IMR-90 (cell line): ENCODE measurements around the gene FERMT3. TPM values are rescaled to one million over a fixed set of nuclear protein-coding genes. Genes with fewer than 3 reads are reported as not detected.

Experiments used
- ATAC-seq: fragments of 200-7000 bp; cut with Tn5 transposase; 2 replicates; pipeline ENCODE4 v1.9.1; 2020; ENCODE audit warnings: low read depth, mild to moderate bottlenecking, moderate library complexity
- BruUV-seq: library from RNA; stranded (reverse); fragments of 400-500 nt; replicated peaks from 2 replicates; lab custom pipeline; 2021; lab: Mats Ljungman, UMichigan
- CTCF ChIA-PET: fragments of 300-600 bp; formaldehyde crosslinking; extraction: SDS; loops from one replicate; lab custom pipeline; 2021; ENCODE audit warnings: antibody characterized with exemption; lab: Yijun Ruan, JAX
- POLR2A ChIA-PET: fragments of 300-600 bp; sonication (Branson Sonifier 250); formaldehyde crosslinking; loops from one replicate; lab custom pipeline; 2022; ENCODE audit warnings: antibody characterized with exemption; ENCODE audit not compliant: unreplicated experiment; lab: Charles Lee
- DNase-seq: peaks from one replicate; pipeline ENCODE4 v3.0.0; 2013
- H2AFZ ChIP-seq: replicated peaks from 2 replicates; pipeline ENCODE3; 2013; ENCODE audit warnings: low read length, mild to moderate bottlenecking; ENCODE audit not compliant: poor library complexity
- H2AK5ac ChIP-seq: 2 replicates; pipeline ENCODE4 v1.6.1; 2013; ENCODE audit warnings: low read depth, low read length, inconsistent platforms
- H2AK9ac ChIP-seq: replicated peaks from 2 replicates; pipeline ENCODE3; 2013; ENCODE audit warnings: mild to moderate bottlenecking, low read depth, low read length, moderate library complexity; ENCODE audit not compliant: poor library complexity
- H2BK120ac ChIP-seq: 2 replicates; pipeline ENCODE4 v1.6.1; 2013; ENCODE audit warnings: low read depth, low read length, inconsistent platforms
- H2BK15ac ChIP-seq: 3 replicates; pipeline ENCODE4 v1.6.1; 2013; ENCODE audit warnings: low read depth, low read length, inconsistent platforms
- H2BK20ac ChIP-seq: 2 replicates; pipeline ENCODE4 v1.6.1; 2013; ENCODE audit warnings: low read depth, mild to moderate bottlenecking, inconsistent platforms, low read length, moderate library complexity
- H2BK5ac ChIP-seq: 2 replicates; pipeline ENCODE4 v1.6.1; 2013; ENCODE audit warnings: mild to moderate bottlenecking, low read depth, low read length, inconsistent platforms; ENCODE audit not compliant: poor library complexity, severe bottlenecking
- H3K14ac ChIP-seq: replicated peaks from 2 replicates; pipeline ENCODE4 v1.6.1; 2013; ENCODE audit warnings: low read depth, low read length, inconsistent platforms
- H3K18ac ChIP-seq: 2 replicates; pipeline ENCODE4 v1.6.1; 2013; ENCODE audit warnings: low read depth, low read length, control low read depth
- H3K23ac ChIP-seq: 2 replicates; pipeline ENCODE4 v1.6.1; 2013; ENCODE audit warnings: low read depth, low read length, inconsistent platforms
- H3K27ac ChIP-seq: 2 replicates; pipeline ENCODE4 v1.5.1; 2013; ENCODE audit warnings: mild to moderate bottlenecking, control low read depth, low read length; ENCODE audit not compliant: insufficient read depth
- H3K27me3 ChIP-seq: 2 replicates; pipeline ENCODE4 v1.6.1; 2013; ENCODE audit warnings: low read length; ENCODE audit not compliant: control insufficient read depth, insufficient read depth
- H3K36me3 ChIP-seq: 2 replicates; pipeline ENCODE4 v1.6.1; 2013; ENCODE audit warnings: low read length, mixed read lengths; ENCODE audit not compliant: control insufficient read depth, insufficient read depth
- H3K4ac ChIP-seq: 2 replicates; pipeline ENCODE4 v1.6.1; 2013; ENCODE audit warnings: low read depth, low read length, inconsistent platforms
- H3K4me1 ChIP-seq: 2 replicates; pipeline ENCODE4 v1.6.1; 2013; ENCODE audit warnings: low read length, mixed read lengths; ENCODE audit not compliant: control insufficient read depth, insufficient read depth
- H3K4me2 ChIP-seq: 2 replicates; pipeline ENCODE4 v1.6.1; 2013; ENCODE audit warnings: low read depth, mild to moderate bottlenecking, control low read depth, low read length, moderate library complexity
- H3K4me3 ChIP-seq: 2 replicates; pipeline ENCODE4 v1.5.1; 2013; ENCODE audit warnings: low read depth, mild to moderate bottlenecking, control low read depth, low read length, moderate library complexity; ENCODE audit not compliant: insufficient read depth
- H3K56ac ChIP-seq: 2 replicates; pipeline ENCODE4 v1.6.1; 2013; ENCODE audit warnings: low read length, inconsistent platforms; ENCODE audit not compliant: insufficient read depth; ENCODE audit errors: extremely low read depth
- H3K79me1 ChIP-seq, 2 experiments: 2 replicates each; pipeline ENCODE4 v1.6.1; 2013; ENCODE audit warnings: low read length in 2 of 2, inconsistent platforms in 1 of 2, low read depth in 1 of 2
- H3K9ac ChIP-seq: 2 replicates; pipeline ENCODE4 v1.6.1; 2013; ENCODE audit warnings: low read depth, low read length, control low read depth
- H3K9me1 ChIP-seq: 2 replicates; pipeline ENCODE4 v1.6.1; 2013; ENCODE audit warnings: low read length, inconsistent platforms; ENCODE audit not compliant: insufficient read depth
- H3K9me3 ChIP-seq: 2 replicates; pipeline ENCODE4 v1.6.1; 2013; ENCODE audit warnings: low read length; ENCODE audit not compliant: control insufficient read depth, insufficient read depth
- H4K20me1 ChIP-seq: 2 replicates; pipeline ENCODE4 v1.6.1; 2013; ENCODE audit warnings: low read length, inconsistent platforms; ENCODE audit not compliant: insufficient read depth
- H4K5ac ChIP-seq: 2 replicates; pipeline ENCODE4 v1.6.1; 2013; ENCODE audit warnings: mild to moderate bottlenecking, low read depth, low read length, control low read depth
- H4K8ac ChIP-seq, 2 experiments: 2 replicates each; pipeline ENCODE4 v1.6.1; 2013; ENCODE audit warnings: low read depth in 2 of 2, low read length in 2 of 2, control low read depth in 1 of 2, inconsistent platforms in 1 of 2
- H4K91ac ChIP-seq: 2 replicates; pipeline ENCODE4 v1.6.1; 2013; ENCODE audit warnings: low read depth, low read length, inconsistent platforms; ENCODE audit not compliant: insufficient read depth
- CHD1 ChIP-seq: IDR thresholded peaks from 2 replicates; pipeline ENCODE4 v1.6.1; 2012; ENCODE audit warnings: low read depth, low read length, improper control_type of control experiment
- MAZ ChIP-seq: IDR thresholded peaks from 2 replicates; pipeline ENCODE4 v1.6.1; 2012; ENCODE audit warnings: low read depth, mild to moderate bottlenecking, low read length, improper control_type of control experiment, moderate library complexity, borderline replicate concordance
- WGBS, 2 experiments: methylation state at CpG; one replicate each; pipeline versions ENCODE4 v1.1.5 to v1.1.7; 2013; ENCODE audit warnings: missing lambda C conversion rate in 2 of 2; ENCODE audit not compliant: insufficient read length in 1 of 2; ENCODE audit errors: extremely low coverage in 2 of 2; 5-methylcytosine and 5-hydroxymethylcytosine counted together
- dilution Hi-C: fragments of 300-500 bp; cut with HindIII; formaldehyde crosslinking; loops from one replicate; pipeline ENCODE4 v1.14.3; 2018; ENCODE audit warnings: low sequenced_read_pairs; ENCODE audit not compliant: unreplicated experiment
- in situ Hi-C: fragments of 300-500 bp; cut with MboI; formaldehyde crosslinking; loops from 3 replicates; pipeline ENCODE4 v1.14.3; 2019; ENCODE audit warnings: low sequenced_read_pairs, inconsistent platforms, mixed read lengths
- intact Hi-C: fragments of 100-400 bp; cut with micrococcal nuclease; formaldehyde crosslinking; loops from 2 replicates; pipeline ENCODE4 v1.10.0; 2022
- polyA plus RNA-seq, 3 experiments: library from polyadenylated mRNA; depleted of rRNA; stranded (reverse); fragments of >200 nt; gene quantifications; 2 replicates each; pipeline ENCODE4 v1.2.3, GENCODE V29; 2012; ENCODE audit warnings: low replicate concordance in 1 of 3
- total RNA-seq: library from RNA; depleted of rRNA; stranded (reverse); fragments of >200 nt; gene quantifications from 2 replicates; pipeline ENCODE4 v1.2.3, GENCODE V29; 2012

Gene FERMT3
- total and polyA plus RNA-seq, 2 of the 4 experiments (the other 2 are of a cell fraction), result 0.36 to 2.3 TPM

DNA sequence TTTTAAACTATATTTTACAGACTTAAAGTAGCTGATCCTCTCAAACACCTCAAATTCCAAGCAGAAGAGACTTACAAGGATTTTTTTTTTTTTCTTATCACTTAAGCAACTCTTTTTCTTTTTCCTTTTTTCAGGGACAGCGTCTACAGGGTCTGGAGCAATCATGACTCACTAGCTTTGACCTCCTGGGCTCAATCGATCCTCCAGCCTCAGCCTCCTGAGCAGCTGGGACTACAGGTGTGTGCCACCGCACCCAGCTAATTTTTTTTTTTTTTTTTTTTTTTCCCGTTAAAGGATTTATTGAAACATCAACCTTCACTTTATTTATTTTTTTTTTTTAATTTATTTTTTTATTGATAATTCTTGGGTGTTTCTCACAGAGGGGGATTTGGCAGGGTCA is 36.1 kb upstream of the FERMT3 start:
- H4K8ac ChIP-seq, result no peak overlapping the region
- DNase-seq (no peak), ATAC-seq (no peak)
- H3K27ac ChIP-seq, result no peak overlapping the region
- no peak overlapping the region for H3K56ac ChIP-seq
- H4K91ac ChIP-seq, result no peak overlapping the region
- no TSS peak for BruUV-seq
- no peak overlapping the region for H3K4me2 ChIP-seq
- H2BK20ac ChIP-seq, result no peak overlapping the region
- no peaks in the 10 kb centered on the region for H3K27me3 ChIP-seq
- POLR2A ChIA-PET, result no interaction called here
- no peaks in the 10 kb centered on the region for H3K36me3 ChIP-seq
- no peak overlapping the region for H3K14ac ChIP-seq
- H2AK5ac ChIP-seq, result no peak overlapping the region
- dilution Hi-C loops (no loop called here), in situ Hi-C loops (no loop called here), intact Hi-C loops (no loop called here)
- peaks cover 4 to 16% of the 10 kb centered on the region in 2 experiments; a peak in 2 of 4 replicates for H3K79me1 ChIP-seq
- no peak overlapping the region for H3K4me3 ChIP-seq
- no peaks in the 10 kb centered on the region for H4K20me1 ChIP-seq
- no peak for TF ChIP-seq MAZ
- TF ChIP-seq CHD1, result no peak
- 0 out of 2 replicates have a peak, but pooled peaks cover 2% of the 10 kb centered on the region for H3K4me1 ChIP-seq
- H3K4ac ChIP-seq, result no peak overlapping the region
- H3K9me1 ChIP-seq, result no peaks in the 10 kb centered on the region
- no peak overlapping the region for H2AFZ ChIP-seq
- no peak overlapping the region for H4K5ac ChIP-seq
- H2BK15ac ChIP-seq, result no peak overlapping the region
- no peak overlapping the region for H2BK120ac ChIP-seq
- no peak overlapping the region for H2BK5ac ChIP-seq
- no peak overlapping the region for H2AK9ac ChIP-seq
- no peak overlapping the region for H3K18ac ChIP-seq
- no peak overlapping the region for H3K9ac ChIP-seq
- CTCF ChIA-PET, result interaction anchor here (0.6 kb wide), 1 partner anchor 418 kb away, joined by 3 read pairs; no protein-coding TSS in a partner anchor
- peaks cover 5% of the 10 kb centered on the region for H3K9me3 ChIP-seq
- WGBS, 2 experiments, result no CpG with 5 or more reads among the region's 4 CpGs
- no peak overlapping the region for H3K23ac ChIP-seq
